ENCODE measurements around the gene RASSF8. TPM values are rescaled to one million over a fixed set of nuclear protein-coding genes. Genes with fewer than 3 reads are reported as not detected.

RASSF8 gene
- total and polyA plus RNA-seq, 4 experiments from 2014 or later, result not detected

- no peak overlapping the region for H3K27ac ChIP-seq (ENCODE audit: low read depth, low read length)
- H3K27ac Mint-ChIP-seq, result no peak overlapping the region
- H3K36me3 ChIP-seq (ENCODE audit: insufficient read depth, low read length), result no peaks in the 10 kb centered on the region
- CTCF ChIA-PET (ENCODE audit: partially characterized antibody), result interaction anchor here (0.7 kb wide), 1 partner anchor 15 kb away, joined by 3 read pairs; no protein-coding TSS in a partner anchor
- peaks cover 0 to 1% (median 0%) of the 10 kb centered on the region in 8 donors for H3K9me3 Mint-ChIP-seq
- no peak for DNase-seq
- intact Hi-C loops (cut with micrococcal nuclease), result no loop called here
- no peak overlapping the region for H3K4me3 ChIP-seq (ENCODE audit: low read length in 2 of 2)
- H3K36me3 Mint-ChIP-seq, result no peaks in the 10 kb centered on the region
- H3K27me3 ChIP-seq (ENCODE audit: insufficient read depth, low read length), result no peaks in the 10 kb centered on the region
- no peaks in the 10 kb centered on the region for H3K9me3 ChIP-seq (ENCODE audit: control insufficient read depth in 1 of 2, low read length in 2 of 2)
- no peaks in the 10 kb centered on the region for H3K4me1 Mint-ChIP-seq
- H3K4me1 ChIP-seq (ENCODE audit: insufficient read depth, low read length), result no peaks in the 10 kb centered on the region
- POLR2A ChIA-PET (ENCODE audit: partially characterized antibody), result no interaction called here
- H3K27me3 Mint-ChIP-seq, result peaks cover 0 to 1% of the 10 kb centered on the region in 2 donors
- no peak overlapping the region for H3K4me3 Mint-ChIP-seq
These were observed 24.0 kb upstream of the RASSF8 start for GRCh38 chr12:25934456-25934855.

DNA sequence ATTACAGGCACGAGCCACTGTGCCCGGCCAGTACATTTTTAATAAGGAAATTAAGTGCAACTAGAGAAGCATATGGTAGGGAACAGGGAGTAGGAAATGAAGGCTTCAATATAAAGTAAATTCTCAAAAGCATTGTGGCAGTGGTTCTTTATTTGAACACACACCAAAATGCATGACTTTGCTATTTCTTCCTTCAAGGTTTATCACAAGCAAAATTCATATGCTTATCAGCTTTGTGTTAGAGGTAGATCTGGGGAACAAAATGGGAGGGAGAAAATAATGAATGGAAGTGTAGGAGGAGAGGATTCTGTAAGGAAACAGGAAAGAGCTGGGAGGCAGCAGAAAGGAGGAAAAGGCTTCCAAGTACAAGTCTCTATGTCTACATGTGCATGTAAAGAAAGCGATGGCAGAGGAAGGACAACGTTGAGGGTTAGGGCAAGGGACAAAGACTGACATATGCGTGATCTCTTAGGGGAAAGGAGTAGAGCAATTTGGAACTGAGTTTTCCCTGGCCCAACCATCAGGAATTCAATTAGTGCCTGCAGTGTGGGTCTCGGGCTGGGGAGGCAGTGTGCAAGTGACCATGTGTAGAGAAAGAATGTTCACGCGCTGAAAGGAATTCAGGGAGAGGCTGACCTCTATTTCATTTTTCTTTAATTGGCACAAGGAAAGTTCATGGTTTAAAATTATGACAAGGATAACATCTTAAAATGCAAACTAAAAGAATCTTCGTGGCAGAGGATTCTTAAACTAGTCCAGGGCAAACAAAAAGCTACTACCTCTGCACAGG is 22.9 kb upstream of the RASSF8 start:
- peaks cover 0 to 1% (median 0%) of the 10 kb centered on the region in 8 donors for H3K9me3 Mint-ChIP-seq

DNA sequence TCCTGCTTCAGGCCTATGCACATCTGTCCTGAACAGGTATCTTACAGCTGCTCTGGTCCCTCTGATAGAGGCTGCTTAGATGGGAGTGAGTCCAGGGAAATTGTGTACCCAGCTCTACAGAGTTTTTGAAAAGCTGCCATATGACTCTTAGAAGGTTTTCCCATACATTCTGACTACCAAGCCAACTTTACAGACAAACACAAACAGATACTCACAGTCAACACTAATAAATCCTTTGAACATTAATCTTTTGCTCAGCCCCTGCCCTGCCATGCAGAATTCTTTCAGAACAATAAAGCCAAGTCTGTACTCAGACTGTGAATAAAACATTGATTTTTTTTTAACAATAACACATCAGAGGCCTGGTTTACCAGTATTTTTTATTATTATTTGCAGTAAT is 21.4 kb upstream of the RASSF8 start:
- Histone ChIP-seq H3K4me3 (ENCODE audit: low read length in 2 of 2) (no peak overlapping the region), H3K36me3 (ENCODE audit: insufficient read depth, low read length) (no peaks in the 10 kb centered on the region), H3K4me1 (ENCODE audit: insufficient read depth, low read length) (no peaks in the 10 kb centered on the region), H3K27ac (ENCODE audit: low read depth, low read length) (no peak overlapping the region), H3K9me3 (ENCODE audit: control insufficient read depth in 1 of 2, low read length in 2 of 2) (no peaks in the 10 kb centered on the region), H3K27me3 (ENCODE audit: insufficient read depth, low read length) (no peaks in the 10 kb centered on the region)
- H3K4me1 Mint-ChIP-seq, result no peaks in the 10 kb centered on the region
- peaks cover 0 to 2% of the 10 kb centered on the region in 2 donors for H3K27me3 Mint-ChIP-seq
- DNase-seq, result no peak
- peaks cover 0 to 2% (median 0%) of the 10 kb centered on the region in 8 donors for H3K9me3 Mint-ChIP-seq
- ChIA-PET CTCF (ENCODE audit: partially characterized antibody) (interaction anchor here (1.3 kb wide), 1 partner anchor 9 kb away, joined by 3 read pairs; no protein-coding TSS in a partner anchor), POLR2A (ENCODE audit: partially characterized antibody) (no interaction called here)
- intact Hi-C loops (cut with micrococcal nuclease), result no loop called here
- H3K36me3 Mint-ChIP-seq, result no peaks in the 10 kb centered on the region
- no peak overlapping the region for H3K4me3 Mint-ChIP-seq
- H3K27ac Mint-ChIP-seq, result no peak overlapping the region

More for the DNA sequence above, 22.9 kb upstream of the RASSF8 start:
- Histone ChIP-seq H3K4me1 (ENCODE audit: insufficient read depth, low read length) (no peaks in the 10 kb centered on the region), H3K27ac (ENCODE audit: low read depth, low read length) (no peak overlapping the region), H3K9me3 (ENCODE audit: control insufficient read depth in 1 of 2, low read length in 2 of 2) (no peaks in the 10 kb centered on the region), H3K36me3 (ENCODE audit: insufficient read depth, low read length) (no peaks in the 10 kb centered on the region), H3K4me3 (ENCODE audit: low read length in 2 of 2) (no peak overlapping the region), H3K27me3 (ENCODE audit: insufficient read depth, low read length) (no peaks in the 10 kb centered on the region)
- H3K36me3 Mint-ChIP-seq, result no peaks in the 10 kb centered on the region
- H3K27me3 Mint-ChIP-seq, result peaks cover 0 to 1% of the 10 kb centered on the region in 2 donors
- H3K27ac Mint-ChIP-seq, result no peak overlapping the region
- H3K4me1 Mint-ChIP-seq, result no peaks in the 10 kb centered on the region
- intact Hi-C loops (cut with micrococcal nuclease), result no loop called here
- ChIA-PET CTCF (ENCODE audit: partially characterized antibody) (no interaction called here), POLR2A (ENCODE audit: partially characterized antibody) (no interaction called here)
- no peak for DNase-seq
- no peak overlapping the region for H3K4me3 Mint-ChIP-seq

DNA sequence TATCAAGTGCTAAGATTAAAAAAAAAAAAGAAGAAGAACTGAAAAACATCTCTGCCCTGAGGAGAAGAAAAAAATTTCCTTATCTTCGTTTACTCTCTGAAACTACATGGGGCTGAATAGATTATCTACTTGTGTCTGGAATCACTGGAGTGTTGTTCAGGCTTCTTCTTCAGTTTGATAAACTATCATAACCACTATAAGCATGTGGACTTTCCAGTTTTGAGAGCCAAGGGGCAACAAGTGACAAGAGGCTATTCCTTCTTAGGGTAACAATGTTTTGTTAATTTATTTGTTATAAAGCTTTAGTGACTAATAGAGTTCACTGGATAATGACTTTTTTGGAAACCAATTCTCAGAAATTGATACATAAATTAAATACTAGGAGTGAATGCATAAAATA is 19.9 kb upstream of the RASSF8 start:
- Histone ChIP-seq H3K27ac (ENCODE audit: low read depth, low read length) (no peak overlapping the region), H3K9me3 (ENCODE audit: control insufficient read depth in 1 of 2, low read length in 2 of 2) (no peaks in the 10 kb centered on the region), H3K36me3 (ENCODE audit: insufficient read depth, low read length) (no peaks in the 10 kb centered on the region), H3K4me1 (ENCODE audit: insufficient read depth, low read length) (no peaks in the 10 kb centered on the region), H3K4me3 (ENCODE audit: low read length in 2 of 2) (no peak overlapping the region), H3K27me3 (ENCODE audit: insufficient read depth, low read length) (no peaks in the 10 kb centered on the region)
- no peak overlapping the region for H3K27ac Mint-ChIP-seq
- H3K4me1 Mint-ChIP-seq, result no peaks in the 10 kb centered on the region
- H3K27me3 Mint-ChIP-seq, result peaks cover 3 to 4% of the 10 kb centered on the region in 2 donors
- H3K4me3 Mint-ChIP-seq, result no peak overlapping the region
- CTCF ChIA-PET (ENCODE audit: partially characterized antibody), result no interaction called here
- POLR2A ChIA-PET (ENCODE audit: partially characterized antibody), result no interaction called here
- H3K36me3 Mint-ChIP-seq, result no peaks in the 10 kb centered on the region
- no peak for DNase-seq
- peaks cover 0 to 2% (median 0%) of the 10 kb centered on the region in 8 donors for H3K9me3 Mint-ChIP-seq
- intact Hi-C loops (cut with micrococcal nuclease), result no loop called here

- no peaks in the 10 kb centered on the region for H3K27me3 ChIP-seq (ENCODE audit: insufficient read depth, low read length)
- Mint-ChIP-seq H3K27me3 (peaks cover 3% of the 10 kb centered on the region in 2 donors), H3K9me3 (peaks cover 0 to 2% (median 0%) of the 10 kb centered on the region in 8 donors), H3K36me3 (no peaks in the 10 kb centered on the region), H3K4me1 (no peaks in the 10 kb centered on the region), H3K4me3 (no peak overlapping the region), H3K27ac (no peak overlapping the region)
- no peaks in the 10 kb centered on the region for H3K4me1 ChIP-seq (ENCODE audit: insufficient read depth, low read length)
- no peak overlapping the region for H3K27ac ChIP-seq (ENCODE audit: low read depth, low read length)
- intact Hi-C loops (cut with micrococcal nuclease), result no loop called here
- ChIA-PET CTCF (ENCODE audit: partially characterized antibody) (no interaction called here), POLR2A (ENCODE audit: partially characterized antibody) (no interaction called here)
- H3K4me3 ChIP-seq (ENCODE audit: low read length in 2 of 2), result no peak overlapping the region
- DNase-seq, result no peak
- no peaks in the 10 kb centered on the region for H3K9me3 ChIP-seq (ENCODE audit: control insufficient read depth in 1 of 2, low read length in 2 of 2)
- H3K36me3 ChIP-seq (ENCODE audit: insufficient read depth, low read length), result no peaks in the 10 kb centered on the region
These were observed 18.9 kb upstream of the RASSF8 start for GRCh38 chr12:25939606-25940005.

- CTCF ChIA-PET (ENCODE audit: partially characterized antibody), result no interaction called here
- intact Hi-C loops (cut with micrococcal nuclease), result no loop called here
- H3K4me3 Mint-ChIP-seq, result no peak overlapping the region
These were observed 17.6 kb upstream of the RASSF8 start for GRCh38 chr12:25940886-25941285.

DNA sequence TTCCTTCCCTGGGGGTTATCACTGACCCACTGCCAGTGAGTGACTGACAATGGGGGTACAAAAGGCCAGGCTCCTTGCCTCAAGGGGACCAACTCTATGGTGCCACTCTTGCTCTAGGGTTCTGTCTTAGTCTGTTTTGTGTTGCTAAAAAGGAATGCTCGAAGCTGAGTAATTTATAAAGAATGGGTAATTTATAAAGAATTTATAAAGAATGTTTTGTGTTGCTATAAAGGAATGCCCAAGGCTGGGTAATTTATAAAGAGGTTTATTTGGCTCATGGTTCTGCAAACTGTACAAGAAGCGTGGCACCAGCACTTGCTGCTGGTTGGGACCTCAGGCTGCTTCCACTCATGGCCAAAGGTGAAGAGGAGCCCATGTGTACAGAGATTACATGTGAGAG is 15.8 kb upstream of the RASSF8 start:
- H3K27me3 ChIP-seq (ENCODE audit: insufficient read depth, low read length), result no peaks in the 10 kb centered on the region
- DNase-seq, result no peak
- no peak overlapping the region for H3K27ac ChIP-seq (ENCODE audit: low read depth, low read length)
- H3K4me1 ChIP-seq (ENCODE audit: insufficient read depth, low read length), result no peaks in the 10 kb centered on the region
- no peaks in the 10 kb centered on the region for H3K9me3 ChIP-seq (ENCODE audit: control insufficient read depth in 1 of 2, low read length in 2 of 2)
- no peak overlapping the region for H3K4me3 ChIP-seq (ENCODE audit: low read length in 2 of 2)
- H3K36me3 ChIP-seq (ENCODE audit: insufficient read depth, low read length), result no peaks in the 10 kb centered on the region
- peaks cover 3% of the 10 kb centered on the region in 2 donors for H3K27me3 Mint-ChIP-seq
- H3K9me3 Mint-ChIP-seq, result peaks cover 0 to 2% (median 0%) of the 10 kb centered on the region in 8 donors
- no peaks in the 10 kb centered on the region for H3K4me1 Mint-ChIP-seq
- no peak overlapping the region for H3K27ac Mint-ChIP-seq
- intact Hi-C loops (cut with micrococcal nuclease), result no loop called here
- H3K36me3 Mint-ChIP-seq, result no peaks in the 10 kb centered on the region
- ChIA-PET POLR2A (ENCODE audit: partially characterized antibody) (no interaction called here), CTCF (ENCODE audit: partially characterized antibody) (no interaction called here)
- H3K4me3 Mint-ChIP-seq, result no peak overlapping the region

More at GRCh38 chr12:25940886-25941285, 17.6 kb upstream of the RASSF8 start:
- H3K36me3 ChIP-seq (ENCODE audit: insufficient read depth, low read length), result no peaks in the 10 kb centered on the region
- H3K4me1 Mint-ChIP-seq, result no peaks in the 10 kb centered on the region
- H3K4me1 ChIP-seq (ENCODE audit: insufficient read depth, low read length), result no peaks in the 10 kb centered on the region
- H3K27ac ChIP-seq (ENCODE audit: low read depth, low read length), result no peak overlapping the region
- peaks cover 0 to 2% (median 0%) of the 10 kb centered on the region in 8 donors for H3K9me3 Mint-ChIP-seq
- H3K27me3 ChIP-seq (ENCODE audit: insufficient read depth, low read length), result no peaks in the 10 kb centered on the region
- peak overlapping the region in 1 of 7 donors; percentile 55 for H3K27ac Mint-ChIP-seq
- H3K36me3 Mint-ChIP-seq, result no peaks in the 10 kb centered on the region
- POLR2A ChIA-PET (ENCODE audit: partially characterized antibody), result no interaction called here
- DNase-seq, result no peak
- peaks cover 3% of the 10 kb centered on the region in 2 donors for H3K27me3 Mint-ChIP-seq
- no peaks in the 10 kb centered on the region for H3K9me3 ChIP-seq (ENCODE audit: control insufficient read depth in 1 of 2, low read length in 2 of 2)
- H3K4me3 ChIP-seq (ENCODE audit: low read length in 2 of 2), result no peak overlapping the region
